Vagina (tissue), 2 donors: ENCODE data around the gene NKIRAS1.

Experiments used
- POLR2A ChIP-seq, 2 donors: fragments of 450-650 bp; IDR thresholded peaks; one replicate each; pipeline ENCODE4 v1.6.1; 2017; ENCODE audit warnings: antibody characterized with exemption in 2 of 2, mild to moderate bottlenecking in 2 of 2, moderate library complexity in 2 of 2
- TF ChIP-seq, protein P1 (sequence below), 3 experiments: fragments of 450-650 bp in 2 of 3; fragments of 200-600 bp in 1 of 3; sonication (generic) in 1 of 3; IDR thresholded peaks; one replicate each; pipeline ENCODE4 v1.5.1; 2017 to 2019; ENCODE audit warnings: antibody characterized with exemption in 3 of 3, mild to moderate bottlenecking in 2 of 3, moderate library complexity in 2 of 3

- TF ChIP-seq, protein P1, sequence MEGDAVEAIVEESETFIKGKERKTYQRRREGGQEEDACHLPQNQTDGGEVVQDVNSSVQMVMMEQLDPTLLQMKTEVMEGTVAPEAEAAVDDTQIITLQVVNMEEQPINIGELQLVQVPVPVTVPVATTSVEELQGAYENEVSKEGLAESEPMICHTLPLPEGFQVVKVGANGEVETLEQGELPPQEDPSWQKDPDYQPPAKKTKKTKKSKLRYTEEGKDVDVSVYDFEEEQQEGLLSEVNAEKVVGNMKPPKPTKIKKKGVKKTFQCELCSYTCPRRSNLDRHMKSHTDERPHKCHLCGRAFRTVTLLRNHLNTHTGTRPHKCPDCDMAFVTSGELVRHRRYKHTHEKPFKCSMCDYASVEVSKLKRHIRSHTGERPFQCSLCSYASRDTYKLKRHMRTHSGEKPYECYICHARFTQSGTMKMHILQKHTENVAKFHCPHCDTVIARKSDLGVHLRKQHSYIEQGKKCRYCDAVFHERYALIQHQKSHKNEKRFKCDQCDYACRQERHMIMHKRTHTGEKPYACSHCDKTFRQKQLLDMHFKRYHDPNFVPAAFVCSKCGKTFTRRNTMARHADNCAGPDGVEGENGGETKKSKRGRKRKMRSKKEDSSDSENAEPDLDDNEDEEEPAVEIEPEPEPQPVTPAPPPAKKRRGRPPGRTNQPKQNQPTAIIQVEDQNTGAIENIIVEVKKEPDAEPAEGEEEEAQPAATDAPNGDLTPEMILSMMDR (IDR thresholded peaks at IDR 0.05): no peak
- no peak for TF ChIP-seq POLR2A (IDR thresholded peaks at IDR 0.05)
Measured at GRCh38 chr3:23926246-23926645, 9.5 kb upstream of the NKIRAS1 start.
